Left lobe of liver (tissue), 1 donor: Measurements from ENCODE around the gene CALHM5. TPM values are rescaled to one million over a fixed set of nuclear protein-coding genes. Genes with fewer than 3 reads are reported as not detected.

ENCODE experiments used
- total RNA-seq: library from RNA; stranded (reverse); gene quantifications from one replicate; pipeline ENCODE4 v1.2.1, GENCODE V29; 2021
- donor health status: DM: no; HTN: yes; CAD: no.

Gene CALHM5
- total RNA-seq, 1 donor from 2014 or later, result 0.20 TPM

Other genes starting within 250 kb of the CALHM5 start
- 52.7 TPM for gene TSPYL1, start 231.7 kb upstream of the CALHM5 start, total RNA-seq
- 11.7 TPM for gene DSE, start 140.7 kb upstream of the CALHM5 start, total RNA-seq
- 2.2 TPM for gene CALHM6, start 50.3 kb upstream of the CALHM5 start, total RNA-seq
- not detected for gene TRAPPC3L, start 34.0 kb downstream of the CALHM5 start, total RNA-seq
- not detected for gene CALHM4, start 42.1 kb downstream of the CALHM5 start, total RNA-seq
- gene RWDD1, start 59.9 kb downstream of the CALHM5 start, total RNA-seq, result 15.2 TPM
- not detected for gene RSPH4A, start 104.8 kb downstream of the CALHM5 start, total RNA-seq
- gene ZUP1, start 157.1 kb downstream of the CALHM5 start, total RNA-seq, result 3.9 TPM
- 1.7 TPM for gene KPNA5, start 169.6 kb downstream of the CALHM5 start, total RNA-seq